ENCODE results near the gene ZNF385B.
A peak's percentile ranks its signal among the peaks of the same experiment; 100 is the strongest.

GRCh38 chr2:179686718-179687342 is 174.6 kb downstream of the ZNF385B start:
- TF ChIP-seq, protein P1, sequence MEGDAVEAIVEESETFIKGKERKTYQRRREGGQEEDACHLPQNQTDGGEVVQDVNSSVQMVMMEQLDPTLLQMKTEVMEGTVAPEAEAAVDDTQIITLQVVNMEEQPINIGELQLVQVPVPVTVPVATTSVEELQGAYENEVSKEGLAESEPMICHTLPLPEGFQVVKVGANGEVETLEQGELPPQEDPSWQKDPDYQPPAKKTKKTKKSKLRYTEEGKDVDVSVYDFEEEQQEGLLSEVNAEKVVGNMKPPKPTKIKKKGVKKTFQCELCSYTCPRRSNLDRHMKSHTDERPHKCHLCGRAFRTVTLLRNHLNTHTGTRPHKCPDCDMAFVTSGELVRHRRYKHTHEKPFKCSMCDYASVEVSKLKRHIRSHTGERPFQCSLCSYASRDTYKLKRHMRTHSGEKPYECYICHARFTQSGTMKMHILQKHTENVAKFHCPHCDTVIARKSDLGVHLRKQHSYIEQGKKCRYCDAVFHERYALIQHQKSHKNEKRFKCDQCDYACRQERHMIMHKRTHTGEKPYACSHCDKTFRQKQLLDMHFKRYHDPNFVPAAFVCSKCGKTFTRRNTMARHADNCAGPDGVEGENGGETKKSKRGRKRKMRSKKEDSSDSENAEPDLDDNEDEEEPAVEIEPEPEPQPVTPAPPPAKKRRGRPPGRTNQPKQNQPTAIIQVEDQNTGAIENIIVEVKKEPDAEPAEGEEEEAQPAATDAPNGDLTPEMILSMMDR (IDR thresholded peaks at IDR 0.05): no peak
- TF ChIP-seq REST (IDR thresholded peaks at IDR 0.05; ENCODE audit: low read depth, low read length) (no peak), SIN3A (IDR thresholded peaks at IDR 0.05; ENCODE audit: borderline replicate concordance, low read depth, low read length) (no peak), EZH2phosphoT487 (IDR thresholded peaks at IDR 0.05; ENCODE audit: borderline replicate concordance, low read depth) (no peak), USF1 (IDR thresholded peaks at IDR 0.05; ENCODE audit: borderline replicate concordance, low read depth) (no peak), EP300 (IDR thresholded peaks at IDR 0.05; ENCODE audit: borderline replicate concordance in 1 of 2, low read depth in 1 of 2, low read length in 1 of 2) (peak in 1 of 2 experiments; percentile 50; a peak in 1 of 4 replicates)
- TF ChIP-seq, protein P2, sequence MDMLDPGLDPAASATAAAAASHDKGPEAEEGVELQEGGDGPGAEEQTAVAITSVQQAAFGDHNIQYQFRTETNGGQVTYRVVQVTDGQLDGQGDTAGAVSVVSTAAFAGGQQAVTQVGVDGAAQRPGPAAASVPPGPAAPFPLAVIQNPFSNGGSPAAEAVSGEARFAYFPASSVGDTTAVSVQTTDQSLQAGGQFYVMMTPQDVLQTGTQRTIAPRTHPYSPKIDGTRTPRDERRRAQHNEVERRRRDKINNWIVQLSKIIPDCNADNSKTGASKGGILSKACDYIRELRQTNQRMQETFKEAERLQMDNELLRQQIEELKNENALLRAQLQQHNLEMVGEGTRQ (IDR thresholded peaks at IDR 0.05; ENCODE audit: borderline replicate concordance, low read depth, low read length): no peak
